Measurements from ENCODE around the gene SLC52A1.
A peak's percentile ranks its signal among the peaks of the same experiment; 100 is the strongest.
"Not testable (repeated sequence)": the region's sequence is repeated elsewhere in the genome, so short reads cannot be mapped to it uniquely, and the experiment has no call there.

SLC52A1 gene

GRCh38 chr17:5077275-5077674, 42.0 kb upstream of the SLC52A1 start:
- not testable (repeated sequence) for H3K18ac ChIP-seq (ENCODE audit: low read length); H3K23ac ChIP-seq (ENCODE audit: low read length); H3K4me2 ChIP-seq (ENCODE audit: low read length); H3K4ac ChIP-seq (ENCODE audit: low read depth, low read length); H3K4me1 ChIP-seq (ENCODE audit: control insufficient read depth in 1 of 2, insufficient read depth in 2 of 2, low read length in 2 of 2); DNase-seq; H3K14ac ChIP-seq (ENCODE audit: low read length); H4K8ac ChIP-seq (ENCODE audit: low read depth, low read length); H3K4me3 ChIP-seq (ENCODE audit: low read depth, low read length); H3K9ac ChIP-seq (ENCODE audit: low read length); H3K36me3 ChIP-seq (ENCODE audit: control insufficient read depth in 1 of 2, insufficient read depth in 2 of 2, low read length in 2 of 2); H3K79me1 ChIP-seq (ENCODE audit: low read length); H4K91ac ChIP-seq (ENCODE audit: low read depth, low read length); H2BK5ac ChIP-seq (ENCODE audit: low read depth, low read length, poor library complexity); H2AK5ac ChIP-seq (ENCODE audit: low read length); H2AFZ ChIP-seq (ENCODE audit: insufficient read depth, low read length, poor library complexity); H3K79me2 ChIP-seq (ENCODE audit: control insufficient read depth, insufficient read depth, low read length, poor library complexity); H2BK120ac ChIP-seq (ENCODE audit: insufficient read depth, low read length, poor library complexity); H3K27ac ChIP-seq (ENCODE audit: low read depth, low read length); H4K12ac ChIP-seq (ENCODE audit: low read depth, low read length); H2BK12ac ChIP-seq (ENCODE audit: low read length); H3K27me3 ChIP-seq (ENCODE audit: insufficient read depth, low read length)
- H3K9me3 ChIP-seq (ENCODE audit: insufficient read depth, low read depth, low read length), result peaks cover 13% of the 10 kb centered on the region
- WGBS (ENCODE audit: extremely low coverage, insufficient coverage, insufficient read length), result no CpG with 5 or more reads among the region's 24 CpGs

GRCh38 chr17:5075472-5075871, 40.2 kb upstream of the SLC52A1 start:
- not testable (repeated sequence) for H3K79me2 ChIP-seq (ENCODE audit: control insufficient read depth, insufficient read depth, low read length, poor library complexity); H3K23ac ChIP-seq (ENCODE audit: low read length); H3K18ac ChIP-seq (ENCODE audit: low read length); H3K4me1 ChIP-seq (ENCODE audit: control insufficient read depth in 1 of 2, insufficient read depth in 2 of 2, low read length in 2 of 2); H2AFZ ChIP-seq (ENCODE audit: insufficient read depth, low read length, poor library complexity); H3K36me3 ChIP-seq (ENCODE audit: control insufficient read depth in 1 of 2, insufficient read depth in 2 of 2, low read length in 2 of 2); H4K8ac ChIP-seq (ENCODE audit: low read depth, low read length); H2AK5ac ChIP-seq (ENCODE audit: low read length); DNase-seq; H3K4me3 ChIP-seq (ENCODE audit: low read depth, low read length); H4K12ac ChIP-seq (ENCODE audit: low read depth, low read length); H4K91ac ChIP-seq (ENCODE audit: low read depth, low read length); H3K27me3 ChIP-seq (ENCODE audit: insufficient read depth, low read length); H3K27ac ChIP-seq (ENCODE audit: low read depth, low read length); H3K14ac ChIP-seq (ENCODE audit: low read length); H3K9ac ChIP-seq (ENCODE audit: low read length); H3K4me2 ChIP-seq (ENCODE audit: low read length); H3K79me1 ChIP-seq (ENCODE audit: low read length); H2BK5ac ChIP-seq (ENCODE audit: low read depth, low read length, poor library complexity); H2BK12ac ChIP-seq (ENCODE audit: low read length); H2BK120ac ChIP-seq (ENCODE audit: insufficient read depth, low read length, poor library complexity); H3K4ac ChIP-seq (ENCODE audit: low read depth, low read length)
- WGBS (ENCODE audit: extremely low coverage, insufficient coverage, insufficient read length), result no CpG with 5 or more reads among the region's 5 CpGs
- H3K9me3 ChIP-seq (ENCODE audit: insufficient read depth, low read depth, low read length), result peaks cover 13% of the 10 kb centered on the region

GRCh38 chr17:5069724-5070123, 34.5 kb upstream of the SLC52A1 start:
- no peak overlapping the region for H4K8ac ChIP-seq (ENCODE audit: low read depth, low read length)
- no peak overlapping the region for H4K91ac ChIP-seq (ENCODE audit: low read depth, low read length)
- no peak overlapping the region for H3K18ac ChIP-seq (ENCODE audit: low read length)
- no peak overlapping the region for H2BK12ac ChIP-seq (ENCODE audit: low read length)
- H2AFZ ChIP-seq (ENCODE audit: insufficient read depth, low read length, poor library complexity), result no peak overlapping the region
- H2AK5ac ChIP-seq (ENCODE audit: low read length), result no peak overlapping the region
- no peak overlapping the region for H3K14ac ChIP-seq (ENCODE audit: low read length)
- peak overlapping the region; percentile 56 for H3K9ac ChIP-seq (ENCODE audit: low read length)
- no peak overlapping the region for H3K4me2 ChIP-seq (ENCODE audit: low read length)
- no peak overlapping the region for H4K12ac ChIP-seq (ENCODE audit: low read depth, low read length)
- H3K4ac ChIP-seq (ENCODE audit: low read depth, low read length), result no peak overlapping the region
- no peaks in the 10 kb centered on the region for H3K9me3 ChIP-seq (ENCODE audit: insufficient read depth, low read depth, low read length)
- H3K79me1 ChIP-seq (ENCODE audit: low read length), result no peaks in the 10 kb centered on the region
- no peaks in the 10 kb centered on the region for H3K79me2 ChIP-seq (ENCODE audit: control insufficient read depth, insufficient read depth, low read length, poor library complexity)
- WGBS (ENCODE audit: extremely low coverage, insufficient coverage, insufficient read length), result no CpG with 5 or more reads among the region's 4 CpGs
- no peak overlapping the region for H3K4me3 ChIP-seq (ENCODE audit: low read depth, low read length)
- H3K23ac ChIP-seq (ENCODE audit: low read length), result no peak overlapping the region
- no peak overlapping the region for H2BK5ac ChIP-seq (ENCODE audit: low read depth, low read length, poor library complexity)
- H2BK120ac ChIP-seq (ENCODE audit: insufficient read depth, low read length, poor library complexity), result no peak overlapping the region
- H3K36me3 ChIP-seq (ENCODE audit: control insufficient read depth in 1 of 2, insufficient read depth in 2 of 2, low read length in 2 of 2), result no peaks in the 10 kb centered on the region
- DNase-seq, result peak; percentile 5 to 35
- no peaks in the 10 kb centered on the region for H3K27me3 ChIP-seq (ENCODE audit: insufficient read depth, low read length)
- no peaks in the 10 kb centered on the region for H3K4me1 ChIP-seq (ENCODE audit: control insufficient read depth in 1 of 2, insufficient read depth in 2 of 2, low read length in 2 of 2)
- H3K27ac ChIP-seq (ENCODE audit: low read depth, low read length), result no peak overlapping the region

GRCh38 chr17:5068236-5068635, 33.0 kb upstream of the SLC52A1 start:
- Histone ChIP-seq H3K79me2 (ENCODE audit: control insufficient read depth, insufficient read depth, low read length, poor library complexity) (no peaks in the 10 kb centered on the region), H3K23ac (ENCODE audit: low read length) (no peak overlapping the region), H3K4ac (ENCODE audit: low read depth, low read length) (no peak overlapping the region), H3K4me3 (ENCODE audit: low read depth, low read length) (no peak overlapping the region), H3K79me1 (ENCODE audit: low read length) (no peaks in the 10 kb centered on the region), H2BK12ac (ENCODE audit: low read length) (no peak overlapping the region), H2BK5ac (ENCODE audit: low read depth, low read length, poor library complexity) (no peak overlapping the region), H3K4me2 (ENCODE audit: low read length) (no peak overlapping the region), H3K9me3 (ENCODE audit: insufficient read depth, low read depth, low read length) (no peaks in the 10 kb centered on the region), H3K27me3 (ENCODE audit: insufficient read depth, low read length) (no peaks in the 10 kb centered on the region), H3K4me1 (ENCODE audit: control insufficient read depth in 1 of 2, insufficient read depth in 2 of 2, low read length in 2 of 2) (no peaks in the 10 kb centered on the region), H3K14ac (ENCODE audit: low read length) (no peak overlapping the region), H2BK120ac (ENCODE audit: insufficient read depth, low read length, poor library complexity) (no peak overlapping the region), H4K91ac (ENCODE audit: low read depth, low read length) (no peak overlapping the region), H4K8ac (ENCODE audit: low read depth, low read length) (no peak overlapping the region), H2AFZ (ENCODE audit: insufficient read depth, low read length, poor library complexity) (no peak overlapping the region), H4K12ac (ENCODE audit: low read depth, low read length) (no peak overlapping the region), H3K27ac (ENCODE audit: low read depth, low read length) (no peak overlapping the region), H3K18ac (ENCODE audit: low read length) (no peak overlapping the region), H3K9ac (ENCODE audit: low read length) (no peak overlapping the region), H3K36me3 (ENCODE audit: control insufficient read depth in 1 of 2, insufficient read depth in 2 of 2, low read length in 2 of 2) (no peaks in the 10 kb centered on the region), H2AK5ac (ENCODE audit: low read length) (no peak overlapping the region)
- no peak for DNase-seq
- no CpG with 5 or more reads among the region's 3 CpGs for WGBS (ENCODE audit: extremely low coverage, insufficient coverage, insufficient read length)
